IMR-90 (cell line): Measurements from ENCODE around the gene MS4A15.

Source experiments
- BHLHE40 ChIP-seq: fragments of 150-350 bp; IDR thresholded peaks from 2 replicates; pipeline ENCODE4 v1.6.1; 2016; ENCODE audit warnings: mild to moderate bottlenecking, low read depth, low read length
- CEBPB ChIP-seq: IDR thresholded peaks from 2 replicates; pipeline ENCODE4 v1.6.1; 2012; ENCODE audit warnings: low read depth, low read length, improper control_type of control experiment
- CHD1 ChIP-seq: IDR thresholded peaks from 2 replicates; pipeline ENCODE4 v1.6.1; 2012; ENCODE audit warnings: low read depth, low read length, improper control_type of control experiment
- CTCF ChIP-seq: conservative IDR thresholded peaks from 2 replicates; pipeline ENCODE4 v1.5.1; 2012; ENCODE audit warnings: mild to moderate bottlenecking, low read depth, low read length, improper control_type of control experiment
- ELK1 ChIP-seq: fragments of 150-350 bp; IDR thresholded peaks from 2 replicates; pipeline ENCODE4 v1.6.1; 2016; ENCODE audit warnings: low read depth, mild to moderate bottlenecking, low read length, moderate library complexity, borderline replicate concordance
- FOS ChIP-seq: fragments of 150-350 bp; IDR thresholded peaks from 2 replicates; pipeline ENCODE4 v1.6.1; 2016; ENCODE audit warnings: low read depth, low read length
- MAFK ChIP-seq: IDR thresholded peaks from 2 replicates; pipeline ENCODE4 v1.6.1; 2012; ENCODE audit warnings: low read depth, low read length, improper control_type of control experiment
- MXI1 ChIP-seq: IDR thresholded peaks from 2 replicates; pipeline ENCODE4 v1.6.1; 2012; ENCODE audit warnings: low read depth, mild to moderate bottlenecking, low read length, moderate library complexity, borderline replicate concordance
- NFE2L2 ChIP-seq: fragments of 150-350 bp; IDR thresholded peaks from 2 replicates; pipeline ENCODE4 v1.6.1; 2016; ENCODE audit warnings: low read depth, mild to moderate bottlenecking, low read length
- POLR2A ChIP-seq: IDR thresholded peaks from 2 replicates; pipeline ENCODE4 v1.6.1; 2012; ENCODE audit warnings: mild to moderate bottlenecking, low read depth, low read length
- RCOR1 ChIP-seq: IDR thresholded peaks from 2 replicates; pipeline ENCODE4 v1.6.1; 2012; ENCODE audit warnings: mild to moderate bottlenecking, low read length, improper control_type of control experiment; ENCODE audit not compliant: insufficient replicate concordance
- RFX5 ChIP-seq: IDR thresholded peaks from 2 replicates; pipeline ENCODE4 v1.8.0; 2012; ENCODE audit warnings: low read depth, mild to moderate bottlenecking, low read length, moderate library complexity
- SMC3 ChIP-seq: fragments of 150-350 bp; IDR thresholded peaks from 2 replicates; pipeline ENCODE4 v1.6.1; 2016; ENCODE audit warnings: low read depth, mild to moderate bottlenecking, antibody characterized with exemption, low read length, moderate library complexity
- USF2 ChIP-seq: fragments of 150-350 bp; IDR thresholded peaks from 2 replicates; pipeline ENCODE4 v1.6.1; 2017; ENCODE audit warnings: mild to moderate bottlenecking, antibody characterized with exemption, low read length, low read depth

GRCh38 chr11:60783141-60783484 is 26.4 kb downstream of the MS4A15 start:
- TF ChIP-seq POLR2A (no peak), CHD1 (no peak), ELK1 (no peak), CTCF (no peak), MXI1 (no peak), MAFK (no peak), CEBPB (no peak), BHLHE40 (no peak), RFX5 (no peak), FOS (no peak), USF2 (no peak), RCOR1 (no peak), SMC3 (no peak), NFE2L2 (no peak)
